Caco-2 (cell line): ENCODE results near the gene HINFP. TPM values are rescaled to one million over a fixed set of nuclear protein-coding genes. Genes with fewer than 3 reads are reported as not detected.

Experiments used
- BruUV-seq: library from RNA; stranded (reverse); fragments of 400-500 nt; replicated peaks from 2 replicates; lab custom pipeline; 2021; lab: Mats Ljungman, UMichigan
- CTCF ChIA-PET: fragments of 300-600 bp; sonication (Branson Sonifier 250); formaldehyde crosslinking; loops from one replicate; lab custom pipeline; 2022; ENCODE audit warnings: antibody characterized with exemption; lab: Charles Lee
- POLR2A ChIA-PET: fragments of 300-600 bp; sonication (Branson Sonifier 250); formaldehyde crosslinking; loops from one replicate; lab custom pipeline; 2022; ENCODE audit warnings: antibody characterized with exemption; lab: Charles Lee
- DNase-seq, 2 experiments: peaks; one replicate each; pipeline versions ENCODE4 v3.0.0 to v3.0.0-alpha.2; 2020 to 2022
- H3K27me3 ChIP-seq: replicated peaks from 2 replicates; pipeline ENCODE4 v1.6.0; 2011; ENCODE audit warnings: low read length; ENCODE audit not compliant: control insufficient read depth, insufficient read depth
- H3K36me3 ChIP-seq: 2 replicates; pipeline ENCODE4 v1.5.1; 2011; ENCODE audit warnings: low read length; ENCODE audit not compliant: control insufficient read depth, insufficient read depth
- H3K4me1 ChIP-seq: fragments of 250-450 bp; sonication (Bioruptor Pico); 2 replicates; pipeline ENCODE4 v1.5.1; 2020; ENCODE audit warnings: mild to moderate bottlenecking
- H3K4me3 ChIP-seq: 2 replicates; pipeline ENCODE4 v1.5.1; 2011; ENCODE audit warnings: low read depth, mild to moderate bottlenecking, control low read depth, low read length
- H3K9me3 ChIP-seq: fragments of 250-450 bp; sonication (Bioruptor Pico); 2 replicates; pipeline ENCODE4 v1.5.1; 2020; ENCODE audit warnings: mild to moderate bottlenecking, moderate library complexity
- H3K27ac Mint-ChIP-seq: one replicate; pipeline ENCODE4 v1.8.0; 2022; ENCODE audit warnings: mixed read lengths; ENCODE audit not compliant: unreplicated experiment
- H3K27me3 Mint-ChIP-seq: one replicate; pipeline ENCODE4 v1.8.0; 2022; ENCODE audit warnings: mixed read lengths; ENCODE audit not compliant: insufficient read depth, unreplicated experiment
- H3K36me3 Mint-ChIP-seq: one replicate; pipeline ENCODE4 v1.8.0; 2022; ENCODE audit warnings: mild to moderate bottlenecking, mixed read lengths; ENCODE audit not compliant: insufficient read depth, unreplicated experiment
- H3K4me1 Mint-ChIP-seq: one replicate; pipeline ENCODE4 v1.8.0; 2022; ENCODE audit warnings: low read depth, mixed read lengths; ENCODE audit not compliant: unreplicated experiment
- H3K4me3 Mint-ChIP-seq: one replicate; pipeline ENCODE4 v1.8.0; 2022; ENCODE audit warnings: mild to moderate bottlenecking, moderate library complexity, mixed read lengths; ENCODE audit not compliant: unreplicated experiment
- H3K9me3 Mint-ChIP-seq: one replicate; pipeline ENCODE4 v1.8.0; 2022; ENCODE audit warnings: mixed read lengths; ENCODE audit not compliant: unreplicated experiment
- intact Hi-C: fragments of 100-400 bp; cut with micrococcal nuclease; formaldehyde crosslinking; loops from one replicate; pipeline ENCODE4 v1.10.0; 2022; ENCODE audit not compliant: unreplicated experiment
- total RNA-seq: library from RNA; stranded (reverse); gene quantifications from 2 replicates; pipeline ENCODE4 v1.2.3, GENCODE V29; 2022
- TF ChIP-seq, protein P1 (sequence below), 2 experiments: fragments of 200-600 bp in 1 of 2; IDR thresholded peaks; 1 replicate in 1 of 2; 2 replicates in 1 of 2; pipeline versions ENCODE4 v1.5.1 to v1.8.0; 2011 to 2022; ENCODE audit warnings: antibody characterized with exemption in 1 of 2, control low read depth in 1 of 2, inconsistent platforms in 1 of 2, low read depth in 1 of 2, low read length in 1 of 2, mild to moderate bottlenecking in 1 of 2, moderate library complexity in 1 of 2; ENCODE audit not compliant: insufficient read depth in 1 of 2, severe bottlenecking in 1 of 2, unreplicated experiment in 1 of 2

Gene HINFP
- total RNA-seq, 1 experiment from 2014 or later = 61.6 TPM

DNA sequence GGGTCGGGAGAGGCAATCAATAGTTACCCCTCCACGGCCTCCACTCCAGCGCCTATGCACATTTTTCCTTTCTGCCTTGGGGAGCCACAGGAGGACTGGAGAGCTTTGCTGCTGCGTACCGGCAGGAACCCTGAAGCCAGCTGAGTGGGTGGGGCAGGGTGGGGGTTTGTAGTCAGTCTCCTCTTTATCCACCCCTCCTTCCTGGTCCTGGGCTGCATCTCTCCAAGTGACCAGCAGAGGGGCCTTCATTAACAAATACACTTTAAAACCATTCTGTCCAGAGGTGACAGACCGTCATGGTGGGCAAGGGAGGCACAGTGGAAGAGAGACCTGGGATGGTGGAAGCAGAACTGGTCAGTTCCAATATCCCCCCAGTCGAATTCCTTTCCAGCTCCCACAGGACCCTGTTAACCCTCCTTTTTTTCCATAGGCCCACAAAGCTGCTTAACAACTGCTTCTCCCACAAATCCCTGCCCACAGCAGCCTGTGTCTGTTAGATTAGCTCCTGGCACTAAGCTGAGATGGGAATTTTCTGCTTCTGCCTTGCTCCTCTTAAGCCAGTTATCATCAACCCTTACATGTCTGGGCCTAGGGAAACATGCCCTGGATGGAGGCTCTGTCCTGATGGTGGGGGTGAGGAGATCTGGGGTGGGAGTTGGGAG lies 23.6 kb downstream of the HINFP start:
- POLR2A ChIA-PET = interaction anchor here (0.5 to 1.1 kb wide), 3 partner anchors 32 to 43 kb away, joined by 3 to 5 read pairs (median 4); partner anchors contain the start of gene NHERF4
- DNase-seq = peak; percentile 87 to 93

DNA sequence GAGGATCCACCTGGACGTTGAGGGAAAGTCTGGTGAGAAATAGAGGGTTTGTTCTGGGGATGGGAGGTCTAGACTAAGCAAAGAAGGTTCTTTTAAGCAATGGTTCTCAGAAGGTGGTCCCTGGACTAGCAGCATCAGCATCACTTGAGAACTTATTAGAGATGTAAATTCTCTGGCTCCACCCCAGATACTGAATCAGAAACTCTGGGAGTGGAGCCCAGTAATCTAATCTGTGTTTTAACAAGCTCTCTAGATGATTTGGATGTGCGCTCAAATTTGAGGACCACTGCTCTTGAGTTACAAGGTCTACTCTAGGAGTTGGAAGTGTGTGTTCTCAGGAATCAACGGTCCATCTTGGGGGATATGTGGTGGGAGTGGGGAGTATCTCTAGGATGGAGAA lies 24.2 kb downstream of the HINFP start:
- TF ChIP-seq, protein P1, sequence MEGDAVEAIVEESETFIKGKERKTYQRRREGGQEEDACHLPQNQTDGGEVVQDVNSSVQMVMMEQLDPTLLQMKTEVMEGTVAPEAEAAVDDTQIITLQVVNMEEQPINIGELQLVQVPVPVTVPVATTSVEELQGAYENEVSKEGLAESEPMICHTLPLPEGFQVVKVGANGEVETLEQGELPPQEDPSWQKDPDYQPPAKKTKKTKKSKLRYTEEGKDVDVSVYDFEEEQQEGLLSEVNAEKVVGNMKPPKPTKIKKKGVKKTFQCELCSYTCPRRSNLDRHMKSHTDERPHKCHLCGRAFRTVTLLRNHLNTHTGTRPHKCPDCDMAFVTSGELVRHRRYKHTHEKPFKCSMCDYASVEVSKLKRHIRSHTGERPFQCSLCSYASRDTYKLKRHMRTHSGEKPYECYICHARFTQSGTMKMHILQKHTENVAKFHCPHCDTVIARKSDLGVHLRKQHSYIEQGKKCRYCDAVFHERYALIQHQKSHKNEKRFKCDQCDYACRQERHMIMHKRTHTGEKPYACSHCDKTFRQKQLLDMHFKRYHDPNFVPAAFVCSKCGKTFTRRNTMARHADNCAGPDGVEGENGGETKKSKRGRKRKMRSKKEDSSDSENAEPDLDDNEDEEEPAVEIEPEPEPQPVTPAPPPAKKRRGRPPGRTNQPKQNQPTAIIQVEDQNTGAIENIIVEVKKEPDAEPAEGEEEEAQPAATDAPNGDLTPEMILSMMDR (IDR thresholded peaks at IDR 0.05; ENCODE audit: insufficient read depth in 1 of 2, low read depth in 1 of 2, low read length in 1 of 2, severe bottlenecking in 1 of 2, unreplicated experiment in 1 of 2) = no peak
- no peaks in the 10 kb centered on the region for H3K9me3 ChIP-seq
- Mint-ChIP-seq H3K27me3 (peaks cover 10% of the 10 kb centered on the region), H3K9me3 (no peaks in the 10 kb centered on the region), H3K4me1 (no peaks in the 10 kb centered on the region), H3K27ac (no peak overlapping the region), H3K4me3 (no peak overlapping the region), H3K36me3 (no peaks in the 10 kb centered on the region)
- no peak for DNase-seq
- H3K27me3 ChIP-seq = no peaks in the 10 kb centered on the region; the same call in 1 of the 2 replicates
- ChIA-PET POLR2A (interaction anchor here (0.7 to 1.1 kb wide), 2 partner anchors 32 to 43 kb away, joined by 3 to 4 read pairs; no protein-coding TSS in a partner anchor), CTCF (interaction anchor here (0.9 to 3.1 kb wide), 9 partner anchors 10 to 456 kb away, joined by 3 to 22 read pairs (median 5); partner anchors contain the start of genes CBL, HINFP and NHERF4)
- no peak overlapping the region for H3K4me3 ChIP-seq
- no peaks in the 10 kb centered on the region for H3K36me3 ChIP-seq
- intact Hi-C loops = loop anchor here (1.0 to 5.0 kb wide), 4 partner anchors 52 to 229 kb away; no protein-coding TSS in a partner anchor
- peaks cover 5% of the 10 kb centered on the region; the same call in 1 of the 2 replicates for H3K4me1 ChIP-seq
- BruUV-seq = no TSS peak

More for the DNA sequence above, 23.6 kb downstream of the HINFP start:
- no peaks in the 10 kb centered on the region for H3K36me3 ChIP-seq
- H3K27ac Mint-ChIP-seq = no peak overlapping the region
- no peaks in the 10 kb centered on the region for H3K36me3 Mint-ChIP-seq
- BruUV-seq = no TSS peak
- H3K9me3 ChIP-seq = no peaks in the 10 kb centered on the region
- H3K27me3 ChIP-seq = no peaks in the 10 kb centered on the region; the same call in 1 of the 2 replicates
- H3K27me3 Mint-ChIP-seq = peaks cover 10% of the 10 kb centered on the region
- TF ChIP-seq, protein P1 (IDR thresholded peaks at IDR 0.05; ENCODE audit: insufficient read depth in 1 of 2, low read depth in 1 of 2, low read length in 1 of 2, severe bottlenecking in 1 of 2, unreplicated experiment in 1 of 2) = peak; percentile 92 to 95
- no peak overlapping the region for H3K4me3 Mint-ChIP-seq
- H3K4me3 ChIP-seq = no peak overlapping the region
- no peaks in the 10 kb centered on the region for H3K9me3 Mint-ChIP-seq
- intact Hi-C loops = loop anchor here (1.0 to 5.0 kb wide), 4 partner anchors 52 to 230 kb away; no protein-coding TSS in a partner anchor
- CTCF ChIA-PET = interaction anchor here (0.6 to 3.1 kb wide), 20 partner anchors 9 to 681 kb away, joined by 3 to 22 read pairs (median 4); partner anchors contain the start of genes CBL, DDX6, HINFP and NHERF4
- H3K4me1 Mint-ChIP-seq = no peaks in the 10 kb centered on the region
- H3K4me1 ChIP-seq = peaks cover 5% of the 10 kb centered on the region; the same call in 1 of the 2 replicates

DNA sequence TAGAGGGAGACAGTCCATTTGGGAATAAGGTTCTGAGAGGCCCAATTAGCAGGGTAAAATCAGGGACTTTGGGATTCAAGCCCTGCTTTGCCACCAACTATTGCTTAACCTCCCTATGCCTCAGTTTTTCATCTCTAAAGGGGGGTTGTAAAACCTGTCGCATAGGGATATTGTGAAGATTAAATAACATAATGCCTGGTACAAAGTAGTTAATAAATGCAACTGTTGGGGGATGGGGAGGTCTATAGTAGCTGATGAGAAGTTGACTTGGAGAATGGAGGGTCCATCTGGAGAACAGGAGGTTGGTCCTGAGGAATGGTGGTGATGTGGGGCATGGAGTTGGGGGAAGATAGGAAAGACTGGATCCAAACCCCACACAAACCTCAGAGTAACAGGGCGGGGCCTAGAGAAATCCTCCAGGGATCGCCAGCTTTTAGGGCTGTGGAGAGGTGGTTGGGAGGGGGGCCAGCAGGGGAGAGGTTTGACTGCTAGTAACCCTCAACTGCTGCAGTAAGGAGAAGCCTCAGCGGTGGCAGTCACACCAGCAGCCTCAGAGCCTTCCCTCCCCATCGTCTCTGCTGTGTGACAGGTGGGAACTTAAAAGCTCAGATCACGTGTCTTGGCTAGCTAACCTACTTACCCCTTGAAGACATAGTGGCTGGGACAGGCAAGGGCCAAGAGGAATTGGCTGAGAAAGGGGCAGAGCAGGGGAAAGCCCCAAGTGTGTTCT lies 26.4 kb downstream of the HINFP start:
- H3K36me3 ChIP-seq = no peaks in the 10 kb centered on the region
- no peaks in the 10 kb centered on the region for H3K9me3 ChIP-seq
- no peaks in the 10 kb centered on the region for H3K36me3 Mint-ChIP-seq
- no peak for DNase-seq
- H3K4me1 Mint-ChIP-seq = no peaks in the 10 kb centered on the region
- ChIA-PET POLR2A (no interaction called here), CTCF (interaction anchor here (1.0 to 1.4 kb wide), 3 partner anchors 8 to 41 kb away, joined by 3 read pairs; no protein-coding TSS in a partner anchor)
- H3K4me3 Mint-ChIP-seq = peak overlapping the region; percentile 72
- H3K9me3 Mint-ChIP-seq = no peaks in the 10 kb centered on the region
- no TSS peak for BruUV-seq
- H3K27me3 Mint-ChIP-seq = peaks cover 18% of the 10 kb centered on the region
- H3K4me3 ChIP-seq = no peak overlapping the region
- intact Hi-C loops = loop anchor here (5.0 kb wide), 1 partner anchor 135 kb away; no protein-coding TSS in a partner anchor
- H3K27ac Mint-ChIP-seq = no peak overlapping the region
- H3K4me1 ChIP-seq = peaks cover 5% of the 10 kb centered on the region; the same call in 1 of the 2 replicates
- H3K27me3 ChIP-seq = no peaks in the 10 kb centered on the region; the same call in 1 of the 2 replicates
- TF ChIP-seq, protein P1 (IDR thresholded peaks at IDR 0.05; ENCODE audit: insufficient read depth in 1 of 2, low read depth in 1 of 2, low read length in 1 of 2, severe bottlenecking in 1 of 2, unreplicated experiment in 1 of 2) = no peak
